ENCODE data around the gene MAML2.

The MAML2 gene

GRCh38 chr11:95926726-95927125 lies 416.3 kb downstream of the MAML2 start:
- no peak for DNase-seq

Measured in DMS79 (cell line).